CMK (cell line): Measurements from ENCODE around the gene MEIOSIN.

Experiments used
- DNase-seq: peaks from one replicate; pipeline ENCODE4 v3.0.0-alpha.2; 2010; ENCODE audit warnings: low read depth

The MEIOSIN gene

DNA sequence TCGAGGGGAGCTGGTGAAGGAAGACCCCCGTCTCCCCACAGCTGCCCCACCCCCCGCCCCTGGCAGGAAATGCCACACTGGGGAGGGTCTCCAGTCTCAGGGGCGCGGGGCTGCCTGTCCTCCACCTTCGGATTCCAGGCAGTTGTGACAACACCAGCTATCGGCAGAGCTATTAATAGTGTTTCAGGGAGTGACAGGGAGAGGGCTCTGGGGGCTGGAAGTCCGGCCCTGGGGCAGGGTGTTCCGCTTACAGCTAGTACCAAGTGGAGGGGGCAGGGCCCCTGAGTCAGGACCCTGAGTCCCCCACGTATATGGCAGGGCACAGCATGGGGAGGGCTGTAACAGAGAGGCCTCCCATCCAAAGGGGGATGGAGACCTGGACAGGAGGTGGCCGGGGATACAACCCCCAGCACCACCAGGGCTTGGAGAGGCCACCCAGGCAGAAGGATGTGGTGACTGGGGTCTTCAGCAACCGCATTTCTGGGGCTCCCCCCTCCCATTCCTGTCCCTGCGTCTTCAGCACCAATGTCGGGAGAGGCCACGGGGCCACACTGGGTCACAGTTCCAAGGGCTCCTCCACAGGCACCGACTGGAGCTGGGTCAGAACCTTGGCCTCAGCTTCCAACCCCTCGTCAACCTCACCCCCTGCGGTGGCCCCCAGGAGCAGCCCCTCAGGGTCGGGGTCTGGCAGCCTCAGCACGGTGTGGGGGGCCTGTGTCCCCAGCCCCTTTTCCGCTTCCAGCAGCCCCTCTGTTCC, 31.9 kb downstream of the MEIOSIN start:
- DNase-seq: no peak

DNA sequence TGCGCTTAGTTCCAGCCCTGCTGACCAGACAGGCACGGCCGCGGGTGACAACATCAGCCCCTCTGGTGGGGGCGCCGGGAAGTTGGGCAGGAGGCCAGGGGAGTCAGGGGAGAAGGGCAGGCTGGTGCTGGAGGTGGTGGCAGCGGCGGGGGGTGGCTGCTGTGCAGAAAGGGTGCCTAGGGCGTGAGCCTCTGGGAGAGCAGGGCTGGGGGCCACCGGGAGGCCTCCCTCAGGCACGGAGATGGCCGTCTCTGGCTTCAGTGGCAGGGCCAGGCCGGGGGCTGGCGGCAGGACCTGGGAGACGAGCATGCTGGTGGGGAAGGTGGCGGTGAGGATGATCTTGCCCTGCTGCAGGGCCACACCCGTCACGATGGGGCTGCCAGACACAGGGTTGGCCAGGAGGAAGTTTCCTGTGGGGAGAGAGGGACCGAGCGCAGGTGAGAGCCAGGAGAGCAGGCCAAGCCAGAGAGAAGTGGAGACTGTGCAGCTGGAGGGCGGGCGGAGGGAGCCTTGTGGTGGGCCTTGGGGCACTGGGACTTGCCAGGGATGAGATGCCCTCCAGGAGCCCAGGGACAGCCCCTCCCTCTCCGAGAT, 32.6 kb downstream of the MEIOSIN start:
- no peak for DNase-seq

DNA sequence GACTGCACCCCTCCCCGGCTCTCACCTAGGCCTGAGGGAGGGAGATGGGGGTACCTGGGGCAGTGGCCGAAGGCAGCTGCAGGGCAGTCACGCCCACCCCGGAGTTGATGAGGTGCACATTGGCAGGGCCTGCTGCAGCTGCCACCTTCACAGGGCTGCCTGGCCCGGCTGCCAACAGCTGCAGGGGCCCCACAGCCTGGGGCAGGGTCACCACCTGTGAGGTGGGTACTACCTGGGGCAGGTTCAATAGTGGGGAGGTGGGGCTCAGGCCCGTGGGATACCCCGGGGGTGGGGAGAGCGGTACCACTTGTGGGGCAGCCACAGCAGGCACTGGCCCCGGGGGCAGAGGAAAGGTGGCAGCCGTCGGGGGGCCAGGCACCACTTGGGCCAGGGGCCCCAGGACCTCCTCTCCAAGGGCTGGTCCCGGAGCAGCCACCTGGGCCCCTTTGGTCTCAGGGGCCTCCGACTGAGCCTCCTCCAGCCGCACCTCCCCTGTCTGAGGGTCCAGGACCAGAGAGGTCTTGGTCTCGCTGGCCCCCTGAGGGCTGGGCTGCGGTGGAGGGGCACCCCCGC, 33.1 kb downstream of the MEIOSIN start:
- no peak for DNase-seq

DNA sequence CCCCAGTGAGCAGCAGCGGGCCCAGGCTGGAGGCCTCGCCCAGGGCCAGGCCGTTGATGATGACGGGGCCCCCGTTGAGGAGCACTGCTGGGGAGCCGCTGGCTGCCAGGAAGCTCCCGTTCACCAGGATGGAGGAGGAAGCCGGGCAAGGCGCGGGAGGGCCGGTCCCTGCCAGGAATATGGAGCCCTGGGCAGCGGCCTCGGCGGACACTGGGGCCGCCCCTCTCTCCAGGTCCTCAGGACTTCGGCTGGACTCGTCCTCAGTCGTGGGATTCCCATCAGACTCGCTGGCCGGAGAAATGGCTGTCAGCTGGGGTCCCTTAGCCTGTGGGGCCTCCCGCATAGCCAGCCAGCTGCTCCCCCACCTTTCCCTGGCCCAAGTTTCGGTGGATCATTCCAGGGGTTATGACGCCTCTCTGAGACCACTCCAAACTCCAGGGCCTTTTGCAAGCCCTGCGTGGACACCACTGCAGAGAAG, 33.7 kb downstream of the MEIOSIN start:
- DNase-seq: no peak

DNA sequence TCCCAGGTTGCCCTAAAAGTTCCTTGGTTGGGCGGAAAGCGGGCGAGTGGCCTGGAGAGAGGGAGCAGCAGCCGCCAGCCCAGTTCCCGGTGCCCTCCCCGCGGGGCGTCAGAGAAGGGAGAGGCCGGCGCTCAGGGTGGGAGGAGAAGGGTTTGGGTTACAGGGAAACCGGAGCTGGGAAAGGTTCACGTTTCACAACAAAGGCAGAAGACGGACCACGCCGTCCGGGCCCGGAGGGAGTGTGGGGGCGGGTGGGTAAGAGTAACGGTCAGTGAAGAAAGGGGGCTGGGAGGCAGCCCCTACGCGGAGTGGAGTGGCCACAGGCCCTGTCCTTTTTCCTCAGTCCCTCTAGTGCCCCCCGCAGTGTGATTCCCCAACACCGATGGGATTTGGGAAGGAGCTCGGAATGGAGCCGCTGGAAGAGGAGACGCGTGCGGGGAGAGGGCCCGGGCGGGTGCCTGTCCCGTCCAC, 34.2 kb downstream of the MEIOSIN start:
- DNase-seq: no peak

DNA sequence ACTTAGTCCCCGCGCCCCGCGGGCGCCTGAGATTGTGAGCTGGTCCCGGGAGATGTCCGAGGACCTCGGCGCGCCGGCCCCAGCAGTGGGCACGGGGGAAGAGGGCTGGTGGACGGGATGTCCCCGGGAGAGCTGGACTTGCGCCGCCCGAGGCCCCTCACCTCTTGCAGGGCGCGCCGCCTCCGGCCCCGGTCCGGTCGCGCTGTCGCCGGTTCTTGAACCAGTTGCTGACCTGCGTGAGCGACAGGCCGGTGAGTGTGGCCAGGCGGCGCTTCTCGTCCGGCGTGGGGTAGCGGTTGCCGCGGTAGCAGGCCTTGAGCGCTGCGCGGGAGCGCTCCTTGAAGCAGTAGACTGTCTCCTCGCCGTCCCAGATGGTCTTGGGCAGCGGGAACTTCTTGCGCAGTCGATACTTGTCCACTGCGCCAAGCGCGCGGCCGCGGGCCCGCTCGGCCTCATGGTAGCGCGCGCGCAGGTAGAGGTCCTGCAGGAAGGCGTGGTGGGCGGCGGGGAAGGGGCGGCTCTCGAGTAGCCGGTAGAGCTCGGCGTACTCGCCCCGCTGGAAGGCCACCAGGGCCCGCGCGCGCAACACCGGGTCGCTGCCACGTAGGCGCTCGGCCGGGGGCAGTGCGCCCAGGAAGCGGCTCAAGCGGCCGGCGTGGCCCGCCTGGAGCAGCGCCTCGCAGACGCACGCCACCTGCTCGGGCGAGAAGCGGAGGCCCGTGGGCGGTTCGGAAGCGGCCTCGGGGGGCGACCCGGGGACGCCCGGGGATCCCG, 34.8 kb downstream of the MEIOSIN start:
- peak; percentile 11 for DNase-seq

DNA sequence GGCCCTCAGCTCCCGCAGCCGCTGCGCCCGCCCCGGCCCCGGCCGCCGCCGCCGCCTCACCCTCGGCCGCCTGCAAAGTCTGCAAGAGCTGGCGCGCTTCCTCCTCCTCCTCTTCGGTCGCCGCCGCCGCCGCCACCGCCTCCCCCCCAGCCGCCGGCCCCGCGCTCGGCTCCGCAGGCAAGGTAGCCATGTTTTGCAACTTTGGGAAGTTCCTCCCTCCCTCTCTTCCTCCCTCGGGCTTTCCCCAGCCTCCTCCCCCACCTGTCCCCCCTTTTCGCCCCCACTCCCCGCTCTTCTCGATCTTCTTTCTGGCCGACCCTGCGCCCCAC, 35.4 kb downstream of the MEIOSIN start:
- no peak for DNase-seq

DNA sequence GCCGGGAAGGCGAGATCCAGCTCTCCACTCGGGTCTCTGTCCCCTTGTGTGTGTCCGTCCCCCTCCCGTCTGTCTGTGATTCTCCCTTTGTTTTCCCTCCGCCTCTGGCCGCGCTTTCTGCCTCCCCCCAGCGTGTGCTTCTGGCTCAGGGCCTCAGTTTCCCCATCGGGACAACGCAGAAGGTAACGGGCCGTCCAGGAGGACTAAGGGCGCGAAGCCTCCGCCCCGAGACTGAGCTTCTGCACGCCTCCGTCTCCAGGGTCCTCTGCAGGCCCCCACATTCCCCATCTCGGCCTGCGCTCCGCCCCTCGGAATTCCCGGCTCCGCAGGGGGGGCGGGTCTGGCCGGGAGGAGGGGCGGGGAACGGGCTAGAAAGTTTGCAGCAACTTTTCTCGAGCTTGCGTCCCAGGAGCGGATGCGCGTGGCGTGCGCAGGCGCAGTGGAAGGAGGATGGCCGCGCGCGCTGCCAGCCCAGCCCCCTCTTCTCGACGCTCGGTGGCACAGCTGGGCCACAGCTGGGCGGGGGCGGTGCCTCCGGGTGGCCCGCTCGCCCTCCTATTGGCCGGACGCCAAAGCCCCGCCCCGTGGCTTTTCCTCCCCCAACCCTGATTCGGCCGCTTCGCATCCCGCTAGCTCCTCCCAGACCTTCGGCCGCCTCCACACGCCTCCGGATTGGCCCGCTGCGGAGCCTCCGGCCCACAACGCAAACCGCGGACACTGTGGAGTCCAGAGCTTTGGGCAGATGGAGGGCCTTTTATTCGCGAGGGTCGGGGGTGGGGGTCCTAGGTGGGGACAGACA, 35.9 kb downstream of the MEIOSIN start, which contains the start of gene SIX5:
SIX5 (minus strand) TSS at position 269 of the 799 bp plus-strand sequence. CDS start 408 bp downstream, outside the sequence.
- DNase-seq: peak; percentile 95

DNA sequence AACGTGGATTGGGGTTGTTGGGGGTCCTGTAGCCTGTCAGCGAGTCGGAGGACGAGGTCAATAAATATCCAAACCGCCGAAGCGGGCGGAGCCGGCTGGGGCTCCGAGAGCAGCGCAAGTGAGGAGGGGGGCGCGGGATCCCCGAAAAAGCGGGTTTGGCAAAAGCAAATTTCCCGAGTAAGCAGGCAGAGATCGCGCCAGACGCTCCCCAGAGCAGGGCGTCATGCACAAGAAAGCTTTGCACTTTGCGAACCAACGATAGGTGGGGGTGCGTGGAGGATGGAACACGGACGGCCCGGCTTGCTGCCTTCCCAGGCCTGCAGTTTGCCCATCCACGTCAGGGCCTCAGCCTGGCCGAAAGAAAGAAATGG, 36.6 kb downstream of the MEIOSIN start:
- DNase-seq: peak; percentile 9

DNA sequence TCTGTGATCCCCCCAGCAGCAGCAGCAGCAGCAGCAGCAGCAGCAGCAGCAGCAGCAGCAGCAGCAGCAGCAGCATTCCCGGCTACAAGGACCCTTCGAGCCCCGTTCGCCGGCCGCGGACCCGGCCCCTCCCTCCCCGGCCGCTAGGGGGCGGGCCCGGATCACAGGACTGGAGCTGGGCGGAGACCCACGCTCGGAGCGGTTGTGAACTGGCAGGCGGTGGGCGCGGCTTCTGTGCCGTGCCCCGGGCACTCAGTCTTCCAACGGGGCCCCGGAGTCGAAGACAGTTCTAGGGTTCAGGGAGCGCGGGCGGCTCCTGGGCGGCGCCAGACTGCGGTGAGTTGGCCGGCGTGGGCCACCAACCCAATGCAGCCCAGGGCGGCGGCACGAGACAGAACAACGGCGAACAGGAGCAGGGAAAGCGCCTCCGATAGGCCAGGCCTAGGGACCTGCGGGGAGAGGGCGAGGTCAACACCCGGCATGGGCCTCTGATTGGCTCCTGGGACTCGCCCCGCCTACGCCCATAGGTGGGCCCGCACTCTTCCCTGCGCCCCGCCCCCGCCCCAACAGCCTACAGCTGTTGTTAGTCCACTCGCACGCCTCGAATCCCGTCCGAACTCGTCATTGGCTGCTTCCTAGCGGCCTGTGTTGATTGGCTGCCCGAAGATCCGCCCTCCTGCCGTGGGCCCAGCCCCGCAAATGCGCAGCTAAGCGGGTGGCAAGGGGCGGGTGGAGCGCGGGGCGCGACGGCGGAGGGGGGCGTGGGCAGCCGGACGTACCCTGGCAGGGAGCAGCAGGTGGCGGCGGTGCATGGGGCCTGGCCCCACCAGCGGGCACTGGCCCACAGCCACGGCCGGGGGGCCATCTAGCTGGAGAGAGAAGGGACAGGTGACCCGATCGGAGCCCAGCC, 37.2 kb downstream of the MEIOSIN start:
- DNase-seq: peak; percentile 94

DNA sequence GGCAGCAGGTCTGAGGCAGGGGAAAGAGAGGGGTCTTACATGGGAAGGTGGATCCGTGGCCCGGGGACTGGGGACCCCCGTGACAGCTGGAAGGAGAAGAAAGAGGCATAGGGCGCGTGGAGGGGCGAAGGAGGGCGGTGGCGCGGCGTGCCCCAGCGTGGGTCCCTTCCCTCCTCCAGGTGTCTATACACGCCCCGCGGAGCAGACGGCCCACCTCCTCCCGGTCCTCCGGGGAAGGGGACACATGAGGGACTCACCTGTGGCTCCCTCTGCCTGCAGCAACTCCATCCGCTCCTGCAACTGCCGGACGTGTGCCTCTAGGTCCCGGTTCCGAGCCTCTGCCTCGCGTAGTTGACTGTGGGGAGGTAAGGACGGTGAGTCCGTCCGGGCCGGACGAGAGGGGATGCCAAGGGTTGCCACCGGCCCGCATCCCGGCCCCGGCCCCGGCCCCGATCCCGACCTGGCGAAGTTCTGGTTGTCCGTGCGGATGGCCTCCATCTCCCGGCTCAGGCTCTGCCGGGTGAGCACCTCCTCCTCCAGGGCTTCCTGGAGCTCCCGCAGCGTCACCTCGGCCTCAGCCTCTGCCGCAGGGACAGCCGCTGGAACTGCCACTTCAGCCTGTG, 38.2 kb downstream of the MEIOSIN start:
- no peak for DNase-seq

DNA sequence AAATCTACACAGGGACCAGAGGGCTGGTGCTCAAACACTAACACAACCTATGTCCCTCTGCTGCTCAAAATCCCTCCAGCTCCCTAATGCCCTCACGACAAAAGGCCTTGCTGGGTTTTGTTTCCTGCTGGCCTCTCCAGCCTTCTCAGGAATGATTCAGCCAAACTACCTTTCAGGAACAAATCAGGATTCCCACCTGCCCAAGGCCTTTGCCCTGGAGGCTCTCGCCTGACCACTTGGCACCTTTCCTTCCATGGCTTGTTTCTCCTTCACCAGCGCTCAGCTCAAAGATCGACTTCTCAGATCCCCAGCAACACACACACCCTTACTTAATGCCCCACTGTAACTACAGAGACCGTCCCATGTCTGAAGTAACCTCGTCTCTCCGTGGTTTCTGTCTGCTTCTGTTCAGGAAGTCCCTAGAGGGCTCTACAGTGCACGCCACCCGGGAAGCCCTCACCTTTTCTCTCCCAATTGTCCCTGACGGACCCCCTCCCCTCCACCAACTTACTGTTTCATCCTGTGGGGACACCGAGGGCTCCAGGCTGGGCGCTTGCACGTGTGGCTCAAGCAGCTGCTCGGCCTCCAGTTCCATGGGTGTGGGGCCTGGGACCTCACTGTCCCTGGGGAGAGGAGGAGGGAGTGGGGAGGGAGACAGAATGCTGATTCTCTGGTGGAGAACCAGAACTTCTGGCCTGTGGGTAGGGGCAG, 39.0 kb downstream of the MEIOSIN start:
- DNase-seq: no peak

DNA sequence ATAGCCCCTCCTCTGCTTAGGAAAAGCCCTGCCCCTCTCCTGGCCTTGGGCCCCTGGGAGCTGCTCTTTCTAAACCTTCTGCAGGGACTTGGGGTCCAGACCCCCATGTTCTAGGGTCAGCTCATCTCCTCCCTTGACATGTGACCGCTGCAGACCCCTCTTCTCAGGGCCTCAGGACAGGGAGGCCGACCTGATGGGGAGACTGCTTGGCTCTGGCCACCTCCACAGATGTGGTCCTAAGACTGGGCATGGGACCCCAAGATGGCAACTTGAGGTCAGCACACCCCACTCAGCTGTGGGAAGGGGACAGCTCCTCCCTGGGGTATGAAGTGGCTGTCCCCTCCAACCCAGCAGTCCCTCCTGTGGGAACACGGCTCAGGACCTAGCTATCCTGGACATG, 39.7 kb downstream of the MEIOSIN start:
- DNase-seq: no peak

DNA sequence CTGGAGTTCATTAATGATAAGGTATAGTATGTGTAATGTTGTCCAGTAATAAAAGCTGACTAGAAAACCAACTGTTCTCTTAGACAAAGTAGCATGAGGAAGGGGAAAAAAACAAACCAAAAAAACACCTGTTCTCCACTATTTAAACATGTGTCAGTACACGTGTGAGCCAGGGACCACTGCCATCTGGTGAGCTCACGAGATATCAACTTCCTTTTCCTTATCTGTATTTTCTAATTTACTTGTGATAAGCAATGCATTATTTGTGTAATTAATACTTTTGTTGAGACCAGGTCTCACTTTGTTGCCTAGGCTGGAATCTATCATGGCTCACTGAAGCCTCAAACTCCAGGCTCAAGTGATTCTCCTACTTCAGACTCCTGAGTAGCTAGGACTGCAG, 40.1 kb downstream of the MEIOSIN start:
- no peak for DNase-seq

DNA sequence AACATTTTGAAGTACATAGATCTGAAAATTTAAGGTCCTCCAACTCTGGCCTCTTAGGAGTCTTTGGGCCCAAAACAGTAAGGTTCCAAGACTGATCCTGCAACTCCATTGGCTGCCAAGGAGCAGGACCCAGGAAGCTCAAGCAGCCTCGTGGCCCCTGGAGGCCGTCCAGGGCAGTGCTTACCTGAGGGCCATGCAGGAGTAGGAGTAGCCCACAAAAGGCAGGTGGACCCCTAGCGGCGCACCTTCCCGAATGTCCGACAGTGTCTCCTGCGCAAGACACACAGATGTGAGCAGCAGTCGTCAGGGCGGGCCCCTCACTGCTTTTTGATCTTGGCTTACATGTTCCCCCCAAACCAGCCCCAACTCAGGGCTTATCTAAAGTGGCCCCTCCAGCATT, 41.5 kb downstream of the MEIOSIN start:
- DNase-seq: no peak

DNA sequence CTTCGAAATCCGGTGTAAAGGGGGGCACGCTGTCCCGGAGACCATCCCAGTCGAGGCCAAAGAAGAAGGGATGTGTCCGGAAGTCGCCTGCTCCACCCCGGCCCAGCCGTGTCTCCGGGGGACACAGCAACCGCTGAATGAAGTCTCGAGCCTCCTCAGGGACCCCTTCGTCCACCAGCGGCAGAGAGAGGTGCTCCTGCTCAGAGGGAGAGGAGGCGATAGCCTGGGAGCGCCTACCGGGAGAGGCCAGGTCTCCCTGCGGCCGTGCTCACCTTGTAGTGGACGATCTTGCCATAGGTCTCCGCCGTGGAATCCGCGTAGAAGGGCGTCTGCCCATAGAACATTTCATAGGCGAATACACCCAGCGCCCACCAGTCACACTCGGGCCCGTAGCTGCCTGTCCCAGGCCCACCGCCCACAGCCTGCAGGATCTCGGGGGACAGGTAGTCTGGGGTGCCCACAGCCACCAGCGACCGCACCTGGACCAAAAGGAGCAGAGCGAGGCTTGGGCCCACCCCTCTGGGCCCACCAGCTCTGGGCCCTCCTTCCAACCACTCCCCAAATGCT, 44.2 kb downstream of the MEIOSIN start:
- no peak for DNase-seq

DNA sequence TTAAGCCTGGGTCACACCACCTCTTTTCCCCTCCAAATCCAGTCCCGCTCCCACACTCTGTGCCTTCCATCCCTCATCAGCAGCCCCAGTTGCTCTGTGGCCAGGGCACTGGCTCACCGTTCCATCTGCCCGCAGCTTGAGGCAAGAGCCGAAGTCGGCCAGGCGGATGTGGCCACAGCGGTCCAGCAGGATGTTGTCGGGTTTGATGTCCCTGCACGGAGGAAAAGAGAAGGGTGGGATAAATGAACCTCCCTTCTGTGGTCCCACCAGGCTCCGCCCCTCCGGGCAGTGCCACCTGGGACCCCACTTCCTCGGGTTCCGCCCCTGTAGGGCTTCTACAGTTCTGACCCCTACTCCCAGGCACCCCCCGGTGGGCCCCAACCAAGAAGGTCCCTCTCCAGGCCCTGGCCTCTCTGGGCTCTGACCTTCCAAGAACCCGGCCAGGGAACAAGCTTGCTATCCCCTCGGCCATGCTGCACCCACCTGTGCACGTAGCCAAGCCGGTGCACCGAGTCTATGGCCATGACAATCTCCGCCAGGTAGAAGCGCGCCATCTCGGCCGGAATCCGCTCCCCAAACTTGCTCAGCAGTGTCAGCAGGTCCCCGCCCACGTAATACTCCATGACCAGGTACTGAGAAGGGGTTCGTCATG, 44.9 kb downstream of the MEIOSIN start:
- DNase-seq: no peak

DNA sequence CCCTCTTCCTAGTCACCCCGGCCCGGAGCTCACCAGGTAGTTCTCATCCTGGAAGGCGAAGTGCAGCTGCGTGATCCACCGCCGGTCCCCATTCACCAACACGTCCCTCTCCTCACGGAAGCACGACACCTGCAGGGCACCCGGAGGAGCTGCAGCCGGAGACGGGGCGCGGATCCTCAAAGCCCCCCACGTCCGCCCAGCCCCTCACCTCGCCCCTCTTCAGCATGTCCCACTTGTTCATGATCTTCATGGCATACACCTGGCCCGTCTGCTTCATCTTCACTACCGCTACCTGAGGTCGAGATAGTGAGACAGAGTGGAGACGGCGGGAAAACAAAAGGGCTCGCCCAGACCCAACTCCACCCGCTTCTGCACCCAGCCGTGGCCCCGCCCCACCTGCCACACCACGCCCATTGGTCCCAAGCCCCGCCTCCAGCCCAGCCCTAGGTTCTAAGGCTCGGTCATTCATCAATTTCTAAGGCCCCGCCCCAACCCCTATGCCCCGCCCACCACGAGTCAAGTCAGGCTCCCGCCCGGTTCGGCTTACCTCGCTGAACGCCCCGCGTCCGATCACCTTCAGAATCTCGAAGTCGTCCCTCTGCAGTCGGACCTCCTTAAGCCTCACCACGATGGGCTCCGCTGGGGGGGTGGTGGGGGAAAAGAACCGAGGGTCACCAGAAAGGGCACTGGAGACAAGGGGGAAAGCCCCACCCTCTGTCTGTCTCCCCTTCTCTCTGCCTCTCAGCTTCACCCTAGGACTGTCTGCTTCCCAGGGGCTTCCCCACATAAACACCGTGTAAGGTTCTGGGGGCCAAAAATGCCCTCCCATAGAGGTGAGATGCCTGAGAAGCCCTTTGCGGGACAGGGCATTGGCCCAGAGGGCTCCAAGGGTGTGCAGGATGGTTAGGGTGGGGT, 46.2 kb downstream of the MEIOSIN start:
- peak; percentile 68 for DNase-seq
